ENCODE measurements around the gene CLIP2.
A peak's percentile ranks its signal among the peaks of the same experiment; 100 is the strongest.

Gene CLIP2

DNA sequence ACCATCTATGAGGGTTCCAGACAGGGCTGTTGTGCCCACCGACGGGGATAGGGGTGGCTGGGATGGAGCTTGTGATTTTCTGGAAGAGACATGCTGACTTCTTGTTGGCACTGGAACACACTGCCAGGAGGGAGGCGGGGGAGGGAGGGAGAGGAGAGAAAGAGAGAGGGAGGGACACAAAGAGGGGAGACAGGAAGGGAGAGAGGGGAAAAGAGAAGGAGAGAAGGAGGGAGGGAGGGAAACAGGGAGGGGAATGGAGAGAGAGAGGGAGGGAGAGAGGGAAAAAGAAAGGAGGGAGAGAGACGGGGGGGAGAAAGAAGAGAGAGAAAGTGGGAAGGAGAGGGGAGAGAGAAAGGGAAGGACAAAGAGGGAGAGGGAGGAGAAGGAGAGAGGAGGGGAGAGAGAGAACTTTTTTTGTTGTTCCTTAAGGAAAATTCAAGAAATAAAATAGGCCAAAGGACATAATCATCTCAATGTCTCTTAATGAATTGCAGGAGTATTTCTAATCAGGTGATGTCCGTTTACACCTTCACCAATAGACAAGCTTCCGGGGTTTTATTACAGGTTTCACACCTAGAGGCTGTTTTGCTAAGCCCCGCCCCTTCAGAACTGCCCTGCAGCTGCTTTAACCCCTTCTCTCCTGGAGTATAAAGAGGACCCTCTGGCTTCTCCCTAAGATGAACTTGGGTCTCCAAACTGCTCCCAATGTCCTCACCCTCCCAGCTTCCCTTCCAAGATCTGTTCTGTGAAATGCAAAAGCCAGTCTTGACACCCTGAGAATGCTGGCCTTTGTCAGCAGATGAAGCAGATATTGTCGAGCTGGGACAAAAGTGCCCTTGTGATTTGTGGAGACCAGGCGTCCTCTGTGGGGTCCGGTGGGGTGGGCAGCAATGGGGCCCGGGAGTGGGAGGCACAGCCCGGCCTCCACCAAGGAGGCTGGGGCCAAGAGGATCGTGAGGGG is 82.5 kb downstream of the CLIP2 start:
- H3K4me1 ChIP-seq (ENCODE audit: control insufficient read depth, insufficient read depth, low read length) = peaks cover 2% of the 10 kb centered on the region; the same call in 1 of the 2 replicates
- TF ChIP-seq, protein P1, sequence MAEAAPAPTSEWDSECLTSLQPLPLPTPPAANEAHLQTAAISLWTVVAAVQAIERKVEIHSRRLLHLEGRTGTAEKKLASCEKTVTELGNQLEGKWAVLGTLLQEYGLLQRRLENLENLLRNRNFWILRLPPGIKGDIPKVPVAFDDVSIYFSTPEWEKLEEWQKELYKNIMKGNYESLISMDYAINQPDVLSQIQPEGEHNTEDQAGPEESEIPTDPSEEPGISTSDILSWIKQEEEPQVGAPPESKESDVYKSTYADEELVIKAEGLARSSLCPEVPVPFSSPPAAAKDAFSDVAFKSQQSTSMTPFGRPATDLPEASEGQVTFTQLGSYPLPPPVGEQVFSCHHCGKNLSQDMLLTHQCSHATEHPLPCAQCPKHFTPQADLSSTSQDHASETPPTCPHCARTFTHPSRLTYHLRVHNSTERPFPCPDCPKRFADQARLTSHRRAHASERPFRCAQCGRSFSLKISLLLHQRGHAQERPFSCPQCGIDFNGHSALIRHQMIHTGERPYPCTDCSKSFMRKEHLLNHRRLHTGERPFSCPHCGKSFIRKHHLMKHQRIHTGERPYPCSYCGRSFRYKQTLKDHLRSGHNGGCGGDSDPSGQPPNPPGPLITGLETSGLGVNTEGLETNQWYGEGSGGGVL (tag by site-specific recombination; IDR thresholded peaks at IDR 0.05) = peak; percentile 87
- no peak for TF ChIP-seq ZNF704 (tag by site-specific recombination; IDR thresholded peaks at IDR 0.05)
- peak; percentile 27; the same call in 1 of the 2 replicates for TF ChIP-seq SP3 (tag by site-specific recombination; IDR thresholded peaks at IDR 0.05)
- TF ChIP-seq ZNF37A (tag by site-specific recombination; IDR thresholded peaks at IDR 0.05) = no peak
- no peak for TF ChIP-seq ZNF707 (tag by site-specific recombination; IDR thresholded peaks at IDR 0.05)
- TF ChIP-seq ZNF501 (tag by site-specific recombination; IDR thresholded peaks at IDR 0.05) = no peak
- TF ChIP-seq PRDM10 (tag by site-specific recombination; IDR thresholded peaks at IDR 0.05) = peak; percentile 59
- TF ChIP-seq PRDM1 (tag by site-specific recombination; IDR thresholded peaks at IDR 0.05) = peak; percentile 99
- TF ChIP-seq ZNF621 (tag by site-specific recombination; IDR thresholded peaks at IDR 0.05) = no peak
- TF ChIP-seq ZNF837 (tag by site-specific recombination; IDR thresholded peaks at IDR 0.05) = no peak
- 0 out of 2 replicates have a peak, but pooled peaks have one; percentile 16 for TF ChIP-seq WT1 (tag by site-specific recombination; IDR thresholded peaks at IDR 0.05)
- TF ChIP-seq ZNF16 (tag by site-specific recombination; IDR thresholded peaks at IDR 0.05; ENCODE audit: low read depth) = no peak
- no peak for TF ChIP-seq ZNF202 (tag by site-specific recombination; IDR thresholded peaks at IDR 0.05; ENCODE audit: borderline replicate concordance)
- no peak for TF ChIP-seq ZNF830 (tag by site-specific recombination; IDR thresholded peaks at IDR 0.05; ENCODE audit: low read depth)
- TF ChIP-seq ZNF366 (tag by site-specific recombination; conservative IDR thresholded peaks at IDR 0.05) = peak; percentile 90
- no peak for TF ChIP-seq ZNF433 (tag by site-specific recombination; IDR thresholded peaks at IDR 0.05; ENCODE audit: low read depth)
- TF ChIP-seq REPIN1 (tag by site-specific recombination; IDR thresholded peaks at IDR 0.05; ENCODE audit: low read depth) = no peak
- peak; percentile 86; the same call in 1 of the 2 replicates for TF ChIP-seq ZNF10 (tag by site-specific recombination; IDR thresholded peaks at IDR 0.05)
- no peak for TF ChIP-seq ZNF692 (tag by site-specific recombination; IDR thresholded peaks at IDR 0.05)
- no peak for TF ChIP-seq OSR2 (tag by site-specific recombination; IDR thresholded peaks at IDR 0.05)
- TF ChIP-seq HOXC10 (CRISPR knock-in tag; IDR thresholded peaks at IDR 0.05) = no peak
- TF ChIP-seq ZSCAN23 (tag by site-specific recombination; IDR thresholded peaks at IDR 0.05) = no peak
- peak; percentile 30 for TF ChIP-seq SP2 (tag by site-specific recombination; IDR thresholded peaks at IDR 0.05)
- TF ChIP-seq ZNF596 (tag by site-specific recombination; IDR thresholded peaks at IDR 0.05) = 0 out of 2 replicates have a peak, but pooled peaks have one; percentile 42
- TF ChIP-seq ZNF169 (tag by site-specific recombination; IDR thresholded peaks at IDR 0.05) = peak; percentile 55; the same call in 1 of the 2 replicates
- no peak for TF ChIP-seq ZNF24 (tag by site-specific recombination; IDR thresholded peaks at IDR 0.05)
- no peaks in the 10 kb centered on the region for H3K9me3 ChIP-seq (ENCODE audit: control insufficient read depth, insufficient read depth, low read depth, low read length)
- H3K4me3 ChIP-seq (ENCODE audit: low read depth, low read length) = no peak overlapping the region
- H3K36me3 ChIP-seq (ENCODE audit: control insufficient read depth in 2 of 2, insufficient read depth in 1 of 2, low read length in 2 of 2) = no peaks in the 10 kb centered on the region
- POLR2A ChIA-PET = interaction anchor here (0.6 kb wide), 1 partner anchor 338 kb away, joined by 4 read pairs; no protein-coding TSS in a partner anchor
- CTCF ChIA-PET = no interaction called here
- no peak overlapping the region for H3K27ac ChIP-seq (ENCODE audit: extremely low read depth, low read depth, low read length)

All from HEK293 (cell line).